IMR-90 (cell line): ENCODE measurements around the gene RECK. TPM values are rescaled to one million over a fixed set of nuclear protein-coding genes. Genes with fewer than 3 reads are reported as not detected.

Source experiments
- ATAC-seq: fragments of 200-7000 bp; cut with Tn5 transposase; 2 replicates; pipeline ENCODE4 v1.9.1; 2020; ENCODE audit warnings: low read depth, mild to moderate bottlenecking, moderate library complexity
- BruUV-seq: library from RNA; stranded (reverse); fragments of 400-500 nt; replicated peaks from 2 replicates; lab custom pipeline; 2021; lab: Mats Ljungman, UMichigan
- CTCF ChIA-PET: fragments of 300-600 bp; formaldehyde crosslinking; extraction: SDS; loops from one replicate; lab custom pipeline; 2021; ENCODE audit warnings: antibody characterized with exemption; lab: Yijun Ruan, JAX
- POLR2A ChIA-PET: fragments of 300-600 bp; sonication (Branson Sonifier 250); formaldehyde crosslinking; loops from one replicate; lab custom pipeline; 2022; ENCODE audit warnings: antibody characterized with exemption; ENCODE audit not compliant: unreplicated experiment; lab: Charles Lee
- DNase-seq: peaks from one replicate; pipeline ENCODE4 v3.0.0; 2013
- H2AFZ ChIP-seq: replicated peaks from 2 replicates; pipeline ENCODE3; 2013; ENCODE audit warnings: low read length, mild to moderate bottlenecking; ENCODE audit not compliant: poor library complexity
- H2AK5ac ChIP-seq: 2 replicates; pipeline ENCODE4 v1.6.1; 2013; ENCODE audit warnings: low read depth, low read length, inconsistent platforms
- H2AK9ac ChIP-seq: replicated peaks from 2 replicates; pipeline ENCODE3; 2013; ENCODE audit warnings: mild to moderate bottlenecking, low read depth, low read length, moderate library complexity; ENCODE audit not compliant: poor library complexity
- H2BK120ac ChIP-seq: 2 replicates; pipeline ENCODE4 v1.6.1; 2013; ENCODE audit warnings: low read depth, low read length, inconsistent platforms
- H2BK15ac ChIP-seq: 3 replicates; pipeline ENCODE4 v1.6.1; 2013; ENCODE audit warnings: low read depth, low read length, inconsistent platforms
- H2BK20ac ChIP-seq: 2 replicates; pipeline ENCODE4 v1.6.1; 2013; ENCODE audit warnings: low read depth, mild to moderate bottlenecking, inconsistent platforms, low read length, moderate library complexity
- H2BK5ac ChIP-seq: 2 replicates; pipeline ENCODE4 v1.6.1; 2013; ENCODE audit warnings: mild to moderate bottlenecking, low read depth, low read length, inconsistent platforms; ENCODE audit not compliant: poor library complexity, severe bottlenecking
- H3K14ac ChIP-seq: replicated peaks from 2 replicates; pipeline ENCODE4 v1.6.1; 2013; ENCODE audit warnings: low read depth, low read length, inconsistent platforms
- H3K18ac ChIP-seq: 2 replicates; pipeline ENCODE4 v1.6.1; 2013; ENCODE audit warnings: low read depth, low read length, control low read depth
- H3K23ac ChIP-seq: 2 replicates; pipeline ENCODE4 v1.6.1; 2013; ENCODE audit warnings: low read depth, low read length, inconsistent platforms
- H3K27ac ChIP-seq: 2 replicates; pipeline ENCODE4 v1.5.1; 2013; ENCODE audit warnings: mild to moderate bottlenecking, control low read depth, low read length; ENCODE audit not compliant: insufficient read depth
- H3K27me3 ChIP-seq: 2 replicates; pipeline ENCODE4 v1.6.1; 2013; ENCODE audit warnings: low read length; ENCODE audit not compliant: control insufficient read depth, insufficient read depth
- H3K36me3 ChIP-seq: 2 replicates; pipeline ENCODE4 v1.6.1; 2013; ENCODE audit warnings: low read length, mixed read lengths; ENCODE audit not compliant: control insufficient read depth, insufficient read depth
- H3K4ac ChIP-seq: 2 replicates; pipeline ENCODE4 v1.6.1; 2013; ENCODE audit warnings: low read depth, low read length, inconsistent platforms
- H3K4me1 ChIP-seq: 2 replicates; pipeline ENCODE4 v1.6.1; 2013; ENCODE audit warnings: low read length, mixed read lengths; ENCODE audit not compliant: control insufficient read depth, insufficient read depth
- H3K4me2 ChIP-seq: 2 replicates; pipeline ENCODE4 v1.6.1; 2013; ENCODE audit warnings: low read depth, mild to moderate bottlenecking, control low read depth, low read length, moderate library complexity
- H3K4me3 ChIP-seq: 2 replicates; pipeline ENCODE4 v1.5.1; 2013; ENCODE audit warnings: low read depth, mild to moderate bottlenecking, control low read depth, low read length, moderate library complexity; ENCODE audit not compliant: insufficient read depth
- H3K56ac ChIP-seq: 2 replicates; pipeline ENCODE4 v1.6.1; 2013; ENCODE audit warnings: low read length, inconsistent platforms; ENCODE audit not compliant: insufficient read depth; ENCODE audit errors: extremely low read depth
- H3K79me1 ChIP-seq, 2 experiments: 2 replicates each; pipeline ENCODE4 v1.6.1; 2013; ENCODE audit warnings: low read length in 2 of 2, inconsistent platforms in 1 of 2, low read depth in 1 of 2
- H3K9ac ChIP-seq: 2 replicates; pipeline ENCODE4 v1.6.1; 2013; ENCODE audit warnings: low read depth, low read length, control low read depth
- H3K9me1 ChIP-seq: 2 replicates; pipeline ENCODE4 v1.6.1; 2013; ENCODE audit warnings: low read length, inconsistent platforms; ENCODE audit not compliant: insufficient read depth
- H3K9me3 ChIP-seq: 2 replicates; pipeline ENCODE4 v1.6.1; 2013; ENCODE audit warnings: low read length; ENCODE audit not compliant: control insufficient read depth, insufficient read depth
- H4K20me1 ChIP-seq: 2 replicates; pipeline ENCODE4 v1.6.1; 2013; ENCODE audit warnings: low read length, inconsistent platforms; ENCODE audit not compliant: insufficient read depth
- H4K5ac ChIP-seq: 2 replicates; pipeline ENCODE4 v1.6.1; 2013; ENCODE audit warnings: mild to moderate bottlenecking, low read depth, low read length, control low read depth
- H4K8ac ChIP-seq, 2 experiments: 2 replicates each; pipeline ENCODE4 v1.6.1; 2013; ENCODE audit warnings: low read depth in 2 of 2, low read length in 2 of 2, control low read depth in 1 of 2, inconsistent platforms in 1 of 2
- H4K91ac ChIP-seq: 2 replicates; pipeline ENCODE4 v1.6.1; 2013; ENCODE audit warnings: low read depth, low read length, inconsistent platforms; ENCODE audit not compliant: insufficient read depth
- WGBS, 2 experiments: methylation state at CpG; one replicate each; pipeline versions ENCODE4 v1.1.5 to v1.1.7; 2013; ENCODE audit warnings: missing lambda C conversion rate in 2 of 2; ENCODE audit not compliant: insufficient read length in 1 of 2; ENCODE audit errors: extremely low coverage in 2 of 2; 5-methylcytosine and 5-hydroxymethylcytosine counted together
- dilution Hi-C: fragments of 300-500 bp; cut with HindIII; formaldehyde crosslinking; loops from one replicate; pipeline ENCODE4 v1.14.3; 2018; ENCODE audit warnings: low sequenced_read_pairs; ENCODE audit not compliant: unreplicated experiment
- in situ Hi-C: fragments of 300-500 bp; cut with MboI; formaldehyde crosslinking; loops from 3 replicates; pipeline ENCODE4 v1.14.3; 2019; ENCODE audit warnings: low sequenced_read_pairs, inconsistent platforms, mixed read lengths
- intact Hi-C: fragments of 100-400 bp; cut with micrococcal nuclease; formaldehyde crosslinking; loops from 2 replicates; pipeline ENCODE4 v1.10.0; 2022
- polyA plus RNA-seq, 3 experiments: library from polyadenylated mRNA; depleted of rRNA; stranded (reverse); fragments of >200 nt; gene quantifications; 2 replicates each; pipeline ENCODE4 v1.2.3, GENCODE V29; 2012; ENCODE audit warnings: low replicate concordance in 1 of 3
- total RNA-seq: library from RNA; depleted of rRNA; stranded (reverse); fragments of >200 nt; gene quantifications from 2 replicates; pipeline ENCODE4 v1.2.3, GENCODE V29; 2012
- TF ChIP-seq, protein P1 (sequence below): conservative IDR thresholded peaks from 2 replicates; pipeline ENCODE4 v1.5.1; 2012; ENCODE audit warnings: mild to moderate bottlenecking, low read depth, low read length, improper control_type of control experiment

Gene RECK
- total and polyA plus RNA-seq, 2 of the 4 experiments (the other 2 are of a cell fraction) = 23.5 to 44.0 TPM

DNA sequence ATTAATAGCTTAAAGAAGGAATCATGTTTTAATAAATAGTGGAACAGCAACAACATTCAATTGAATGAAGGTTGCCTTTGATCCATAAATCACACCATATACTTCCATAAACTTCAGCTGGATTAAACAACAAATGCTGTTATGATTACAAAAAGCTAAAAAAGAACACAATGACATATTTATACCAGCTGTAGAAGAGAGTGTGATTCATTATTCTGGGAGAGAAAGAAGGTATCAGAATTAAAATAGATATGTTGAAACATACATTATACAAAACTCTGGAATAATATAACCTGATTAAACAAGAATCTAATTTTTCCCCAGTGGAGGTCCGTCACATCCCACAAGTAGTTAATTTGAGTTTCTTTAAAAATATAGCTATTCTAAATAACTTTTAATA, 7.5 kb upstream of the RECK start:
- H3K9me3 ChIP-seq = no peaks in the 10 kb centered on the region
- DNase-seq (no peak), ATAC-seq (no peak)
- 0 out of 3 replicates have a peak overlapping the region, but pooled peaks have one; percentile 30 for H2BK15ac ChIP-seq
- peak overlapping the region; percentile 87 for H3K56ac ChIP-seq
- H3K27ac ChIP-seq = peak overlapping the region; percentile 69; the same call in 1 of the 2 replicates
- dilution Hi-C loops = no loop called here
- no peak overlapping the region for H2AFZ ChIP-seq
- no peak overlapping the region for H2AK5ac ChIP-seq
- H3K4me3 ChIP-seq = no peak overlapping the region
- peak overlapping the region; percentile 80 for H4K5ac ChIP-seq
- WGBS, 2 experiments = no CpG with 5 or more reads among the region's 1 CpG
- no peaks in the 10 kb centered on the region for H3K27me3 ChIP-seq
- H3K9ac ChIP-seq = peak overlapping the region; percentile 35; the same call in 1 of the 2 replicates
- no peak overlapping the region for H2AK9ac ChIP-seq
- BruUV-seq = no TSS peak
- in situ Hi-C loops = no loop called here
- peaks cover 3 to 16% of the 10 kb centered on the region in 2 experiments; a peak in 3 of 4 replicates for H3K79me1 ChIP-seq
- peaks cover 9% of the 10 kb centered on the region for H3K9me1 ChIP-seq
- H4K20me1 ChIP-seq = no peaks in the 10 kb centered on the region
- H4K8ac ChIP-seq = peak overlapping the region; percentile 7 to 91; a peak in 3 of 4 replicates
- intact Hi-C loops = loop anchor here (10.0 kb wide), 1 partner anchor 204 kb away; the partner anchor contains the start of genes FAM221B and TMEM8B
- POLR2A ChIA-PET = interaction anchor here (0.6 to 1.2 kb wide), 3 partner anchors 9 to 77 kb away, joined by 3 to 4 read pairs (median 3); no protein-coding TSS in a partner anchor
- H3K23ac ChIP-seq = peak overlapping the region; percentile 83; the same call in 1 of the 2 replicates
- CTCF ChIA-PET = interaction anchor here (0.6 to 1.2 kb wide), 4 partner anchors 18 to 302 kb away, joined by 3 read pairs; no protein-coding TSS in a partner anchor
- H3K4ac ChIP-seq = peak overlapping the region; percentile 81; the same call in 1 of the 2 replicates
- peak overlapping the region; percentile 94 for H2BK120ac ChIP-seq
- H4K91ac ChIP-seq = peak overlapping the region; percentile 33
- H2BK5ac ChIP-seq = peak overlapping the region; percentile 98
- peak overlapping the region; percentile 63 for H3K14ac ChIP-seq
- peak overlapping the region; percentile 97 for H2BK20ac ChIP-seq
- TF ChIP-seq, protein P1, sequence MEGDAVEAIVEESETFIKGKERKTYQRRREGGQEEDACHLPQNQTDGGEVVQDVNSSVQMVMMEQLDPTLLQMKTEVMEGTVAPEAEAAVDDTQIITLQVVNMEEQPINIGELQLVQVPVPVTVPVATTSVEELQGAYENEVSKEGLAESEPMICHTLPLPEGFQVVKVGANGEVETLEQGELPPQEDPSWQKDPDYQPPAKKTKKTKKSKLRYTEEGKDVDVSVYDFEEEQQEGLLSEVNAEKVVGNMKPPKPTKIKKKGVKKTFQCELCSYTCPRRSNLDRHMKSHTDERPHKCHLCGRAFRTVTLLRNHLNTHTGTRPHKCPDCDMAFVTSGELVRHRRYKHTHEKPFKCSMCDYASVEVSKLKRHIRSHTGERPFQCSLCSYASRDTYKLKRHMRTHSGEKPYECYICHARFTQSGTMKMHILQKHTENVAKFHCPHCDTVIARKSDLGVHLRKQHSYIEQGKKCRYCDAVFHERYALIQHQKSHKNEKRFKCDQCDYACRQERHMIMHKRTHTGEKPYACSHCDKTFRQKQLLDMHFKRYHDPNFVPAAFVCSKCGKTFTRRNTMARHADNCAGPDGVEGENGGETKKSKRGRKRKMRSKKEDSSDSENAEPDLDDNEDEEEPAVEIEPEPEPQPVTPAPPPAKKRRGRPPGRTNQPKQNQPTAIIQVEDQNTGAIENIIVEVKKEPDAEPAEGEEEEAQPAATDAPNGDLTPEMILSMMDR = no peak
- peak overlapping the region; percentile 92 for H3K18ac ChIP-seq
- no peaks in the 10 kb centered on the region for H3K36me3 ChIP-seq
- H3K4me1 ChIP-seq = peaks cover 17% of the 10 kb centered on the region
- peak overlapping the region; percentile 74 for H3K4me2 ChIP-seq
